C4-2B (cell line): ENCODE results near the gene KCNH3.

ENCODE experiments used
- H3K27ac ChIP-seq: fragments of 450-650 bp; 2 replicates; pipeline ENCODE4 v1.5.1; 2017
- CTCF ChIP-seq: fragments of 450-650 bp; conservative IDR thresholded peaks from 2 replicates; pipeline ENCODE4 v1.5.1; 2017; ENCODE audit warnings: mild to moderate bottlenecking
- ZFX ChIP-seq: fragments of 450-650 bp; IDR thresholded peaks from 2 replicates; pipeline ENCODE4 v1.6.1; 2017

The KCNH3 gene

GRCh38 chr12:49549735-49550692 is 11.2 kb downstream of the KCNH3 start:
- H3K27ac ChIP-seq = no peak overlapping the region
- no peak for TF ChIP-seq CTCF

GRCh38 chr12:49550693-49551252 is 11.9 kb downstream of the KCNH3 start:
- TF ChIP-seq ZFX (no peak), CTCF (no peak)
- no peak overlapping the region for H3K27ac ChIP-seq

- H3K27ac ChIP-seq = no peak overlapping the region
- TF ChIP-seq CTCF (no peak), ZFX (no peak)
Observed at GRCh38 chr12:49552014-49552413, 13.2 kb downstream of the KCNH3 start.

GRCh38 chr12:49552425-49552824 is 13.6 kb downstream of the KCNH3 start:
- H3K27ac ChIP-seq = no peak overlapping the region
- TF ChIP-seq ZFX = no peak
- TF ChIP-seq CTCF = no peak

GRCh38 chr12:49552899-49553298 is 14.1 kb downstream of the KCNH3 start:
- TF ChIP-seq ZFX (no peak), CTCF (no peak)
- H3K27ac ChIP-seq = no peak overlapping the region

- H3K27ac ChIP-seq = no peak overlapping the region
- TF ChIP-seq ZFX (no peak), CTCF (peak; percentile 85)
Observed at GRCh38 chr12:49553512-49554088, 14.8 kb downstream of the KCNH3 start.

GRCh38 chr12:49554266-49554665 is 15.4 kb downstream of the KCNH3 start:
- TF ChIP-seq ZFX = no peak
- no peak for TF ChIP-seq CTCF
- no peak overlapping the region for H3K27ac ChIP-seq
